Measurements from ENCODE around the gene CIAO2B.

The CIAO2B gene

DNA sequence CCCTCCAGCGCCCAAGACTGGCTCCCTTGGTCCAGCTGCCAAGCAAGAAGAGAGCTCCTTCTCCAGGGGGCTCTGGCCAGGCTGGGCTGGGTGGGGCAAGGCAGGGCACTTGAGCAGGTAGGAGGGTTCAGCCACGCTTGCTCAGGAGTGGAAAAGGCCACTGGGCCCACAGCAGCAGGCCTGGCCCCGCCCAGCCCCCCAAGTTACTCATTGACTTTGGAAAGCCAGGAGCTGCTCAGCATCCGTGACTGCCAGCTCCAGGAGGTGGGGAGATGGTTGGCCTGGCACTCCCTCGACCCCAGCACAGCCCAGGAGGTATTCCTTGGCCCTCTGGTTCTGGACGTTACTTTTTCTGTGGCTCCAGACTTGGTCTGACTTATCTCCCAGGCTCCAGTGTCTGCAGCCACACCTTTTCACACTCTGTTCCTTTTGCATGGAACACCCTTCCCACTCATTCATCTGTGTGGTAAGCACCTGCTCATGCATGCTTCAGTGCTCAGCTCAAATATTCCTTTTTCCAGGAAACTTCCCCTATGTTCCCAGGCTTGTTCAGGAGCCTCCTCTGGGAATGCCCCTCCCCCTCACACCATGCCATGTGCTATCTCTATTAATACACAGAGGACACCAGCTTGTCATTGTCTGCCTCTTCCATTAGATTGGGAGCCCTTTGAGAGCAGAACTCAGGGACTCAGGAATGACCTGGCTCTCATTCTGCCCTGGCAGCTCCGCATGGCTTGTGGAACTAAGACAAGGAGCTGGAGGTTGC lies 15.2 kb downstream of the CIAO2B start, which contains the start of gene CDH16:
CDH16 (minus strand) TSS at position 83 of the 766 bp plus-strand sequence. CDS start 820 bp downstream, outside the sequence.
- DNase-seq (ENCODE audit: low read depth), result no peak
- TF ChIP-seq, protein P1, sequence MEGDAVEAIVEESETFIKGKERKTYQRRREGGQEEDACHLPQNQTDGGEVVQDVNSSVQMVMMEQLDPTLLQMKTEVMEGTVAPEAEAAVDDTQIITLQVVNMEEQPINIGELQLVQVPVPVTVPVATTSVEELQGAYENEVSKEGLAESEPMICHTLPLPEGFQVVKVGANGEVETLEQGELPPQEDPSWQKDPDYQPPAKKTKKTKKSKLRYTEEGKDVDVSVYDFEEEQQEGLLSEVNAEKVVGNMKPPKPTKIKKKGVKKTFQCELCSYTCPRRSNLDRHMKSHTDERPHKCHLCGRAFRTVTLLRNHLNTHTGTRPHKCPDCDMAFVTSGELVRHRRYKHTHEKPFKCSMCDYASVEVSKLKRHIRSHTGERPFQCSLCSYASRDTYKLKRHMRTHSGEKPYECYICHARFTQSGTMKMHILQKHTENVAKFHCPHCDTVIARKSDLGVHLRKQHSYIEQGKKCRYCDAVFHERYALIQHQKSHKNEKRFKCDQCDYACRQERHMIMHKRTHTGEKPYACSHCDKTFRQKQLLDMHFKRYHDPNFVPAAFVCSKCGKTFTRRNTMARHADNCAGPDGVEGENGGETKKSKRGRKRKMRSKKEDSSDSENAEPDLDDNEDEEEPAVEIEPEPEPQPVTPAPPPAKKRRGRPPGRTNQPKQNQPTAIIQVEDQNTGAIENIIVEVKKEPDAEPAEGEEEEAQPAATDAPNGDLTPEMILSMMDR (IDR thresholded peaks at IDR 0.05; ENCODE audit: low read length, missing control alignments), result no peak
- H3K4me3 ChIP-seq (replicated peaks; ENCODE audit: low read depth, low read length), result no peak within 1 kb of the TSS

DNA sequence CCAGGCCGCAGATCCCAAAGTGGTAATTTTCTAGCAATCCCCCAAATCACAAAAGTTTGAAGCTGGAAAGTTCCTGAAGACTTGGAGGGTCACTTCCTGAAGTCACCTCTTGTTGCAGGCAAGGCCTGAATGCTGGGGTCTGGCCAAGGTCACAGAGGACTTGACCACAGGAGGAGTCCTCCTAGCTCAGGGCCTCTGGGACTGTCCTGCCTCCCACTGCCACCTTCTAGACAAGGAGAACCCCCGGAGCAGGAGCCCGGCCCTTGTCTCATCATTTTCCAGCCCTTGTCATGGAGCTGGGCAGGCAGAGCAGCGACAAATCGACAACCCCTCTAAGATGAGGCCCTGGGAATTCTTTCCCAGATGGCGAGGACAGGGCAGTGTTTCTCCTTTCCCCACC lies 15.8 kb downstream of the CIAO2B start:
- H3K4me3 ChIP-seq (replicated peaks; ENCODE audit: low read depth, low read length), result no peak overlapping the region
- DNase-seq (ENCODE audit: low read depth), result no peak
- TF ChIP-seq, protein P1 (IDR thresholded peaks at IDR 0.05; ENCODE audit: low read length, missing control alignments), result no peak

DNA sequence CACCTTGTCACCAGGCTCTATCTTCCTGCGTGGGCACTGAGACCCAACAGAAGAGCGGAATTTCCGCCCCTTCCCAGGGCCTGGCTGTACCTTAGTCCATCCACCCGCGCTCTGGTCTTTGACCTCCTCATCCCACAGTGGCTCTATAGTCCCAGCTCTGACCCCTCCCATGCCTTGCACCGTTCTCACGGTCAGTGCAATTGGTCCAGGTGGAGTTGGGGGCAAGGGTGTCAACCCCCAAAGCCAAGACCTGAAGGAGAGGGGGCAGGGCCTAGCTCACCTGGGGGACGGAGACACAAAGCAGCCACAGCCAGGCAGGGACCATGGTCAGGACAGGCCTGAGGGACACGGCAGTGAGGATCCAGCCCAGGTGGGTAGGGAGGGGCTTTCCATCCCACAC lies 16.5 kb downstream of the CIAO2B start:
- DNase-seq (ENCODE audit: low read depth), result no peak
- TF ChIP-seq, protein P1 (IDR thresholded peaks at IDR 0.05; ENCODE audit: low read length, missing control alignments), result no peak
- H3K4me3 ChIP-seq (replicated peaks; ENCODE audit: low read depth, low read length), result no peak overlapping the region

DNA sequence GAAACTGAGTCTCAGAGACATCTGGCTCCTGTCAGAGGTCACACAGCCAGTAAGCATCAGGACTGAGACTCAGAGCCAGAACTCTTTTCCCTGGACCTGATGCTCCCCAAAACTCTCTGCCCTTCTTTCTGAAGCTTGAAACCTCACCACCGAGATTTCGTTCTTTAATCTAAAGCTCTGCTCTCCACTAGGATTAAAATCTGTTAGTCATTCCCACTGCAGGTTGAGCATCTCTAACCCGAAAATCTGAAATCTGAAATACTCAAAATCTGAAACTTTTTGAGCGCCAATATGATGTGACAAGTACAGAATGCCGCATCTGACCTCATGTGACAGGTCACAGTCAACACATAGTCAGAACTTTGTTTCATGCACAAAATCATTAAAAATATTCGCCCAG lies 17.7 kb downstream of the CIAO2B start:
- H3K4me3 ChIP-seq (replicated peaks; ENCODE audit: low read depth, low read length), result no peak overlapping the region
- DNase-seq (ENCODE audit: low read depth), result no peak
- TF ChIP-seq, protein P1 (IDR thresholded peaks at IDR 0.05; ENCODE audit: low read length, missing control alignments), result no peak

DNA sequence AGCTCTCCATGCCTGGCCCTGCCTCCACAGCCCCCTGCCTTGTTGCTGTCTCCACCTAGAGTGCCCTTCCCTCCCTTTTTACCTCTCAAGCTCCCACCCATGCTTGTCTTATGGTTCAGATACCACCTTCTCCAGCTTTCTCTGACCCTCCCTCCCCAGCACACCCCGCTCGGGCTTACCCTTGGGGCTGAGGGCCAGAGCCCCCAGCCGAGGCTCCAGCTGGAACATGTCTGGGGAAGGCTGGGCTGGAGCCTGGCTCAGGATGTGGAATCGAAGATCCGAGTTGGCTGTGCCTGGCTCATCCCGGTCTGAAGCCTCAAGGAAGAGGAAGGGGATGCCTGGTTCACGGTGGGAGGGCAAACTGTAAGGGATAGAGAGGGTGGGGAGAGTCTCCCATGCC lies 19.2 kb downstream of the CIAO2B start:
- no peak overlapping the region for H3K4me3 ChIP-seq (replicated peaks; ENCODE audit: low read depth, low read length)
- DNase-seq (ENCODE audit: low read depth), result no peak
- TF ChIP-seq, protein P1 (IDR thresholded peaks at IDR 0.05; ENCODE audit: low read length, missing control alignments), result no peak

DNA sequence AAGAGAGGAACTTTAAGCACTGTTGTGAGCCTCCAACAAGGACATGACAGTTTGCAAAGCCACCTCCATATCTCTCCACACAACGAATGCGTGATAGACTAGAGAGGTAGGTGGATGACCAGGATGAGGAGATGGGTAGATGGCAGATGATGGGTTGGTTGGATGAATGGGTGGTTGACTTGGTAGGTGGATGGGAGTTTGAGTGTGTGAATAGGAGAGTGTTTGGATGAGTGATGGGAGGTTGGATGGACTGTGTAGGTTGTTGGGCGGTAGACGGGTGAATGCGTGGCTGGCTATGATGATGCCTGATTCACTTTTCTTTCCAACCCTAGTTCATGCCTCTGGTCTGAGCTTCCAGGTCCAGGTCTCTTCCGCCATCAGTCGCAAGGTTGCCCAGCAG lies 19.7 kb downstream of the CIAO2B start:
- TF ChIP-seq, protein P1 (IDR thresholded peaks at IDR 0.05; ENCODE audit: low read length, missing control alignments), result no peak
- no peak for DNase-seq (ENCODE audit: low read depth)
- H3K4me3 ChIP-seq (replicated peaks; ENCODE audit: low read depth, low read length), result no peak overlapping the region

DNA sequence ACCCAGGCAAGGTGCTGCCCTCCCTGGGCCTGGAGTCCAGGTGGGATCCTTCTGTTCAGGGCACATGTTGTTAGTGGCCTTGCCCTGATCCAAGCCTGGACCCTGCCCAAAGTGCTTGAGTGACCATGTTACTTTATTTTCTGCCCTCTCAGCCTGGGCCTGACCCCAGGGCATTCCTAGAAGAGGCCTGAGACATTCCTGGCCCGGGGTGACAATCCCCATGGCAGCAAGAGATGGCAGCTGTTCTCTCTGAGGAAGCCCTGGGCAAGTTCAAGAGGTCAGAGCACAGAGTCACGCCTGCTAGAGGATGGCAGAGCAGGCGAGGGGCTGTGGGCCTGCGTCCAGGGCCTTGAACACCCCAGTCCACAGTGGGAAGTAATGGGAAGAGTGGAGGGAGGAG lies 20.5 kb downstream of the CIAO2B start:
- TF ChIP-seq, protein P1 (IDR thresholded peaks at IDR 0.05; ENCODE audit: low read length, missing control alignments), result no peak
- H3K4me3 ChIP-seq (replicated peaks; ENCODE audit: low read depth, low read length), result no peak overlapping the region
- DNase-seq (ENCODE audit: low read depth), result no peak
